Measurements from ENCODE around the gene P4HA2. TPM values are rescaled to one million over a fixed set of nuclear protein-coding genes. Genes with fewer than 3 reads are reported as not detected.

P4HA2 gene
- total and polyA plus RNA-seq, 9 of the 15 experiments (the other 6 are each of a cell fraction or from before 2014, with no cell fraction given), result 9.6 to 50.0 (median 12.7) TPM

DNA sequence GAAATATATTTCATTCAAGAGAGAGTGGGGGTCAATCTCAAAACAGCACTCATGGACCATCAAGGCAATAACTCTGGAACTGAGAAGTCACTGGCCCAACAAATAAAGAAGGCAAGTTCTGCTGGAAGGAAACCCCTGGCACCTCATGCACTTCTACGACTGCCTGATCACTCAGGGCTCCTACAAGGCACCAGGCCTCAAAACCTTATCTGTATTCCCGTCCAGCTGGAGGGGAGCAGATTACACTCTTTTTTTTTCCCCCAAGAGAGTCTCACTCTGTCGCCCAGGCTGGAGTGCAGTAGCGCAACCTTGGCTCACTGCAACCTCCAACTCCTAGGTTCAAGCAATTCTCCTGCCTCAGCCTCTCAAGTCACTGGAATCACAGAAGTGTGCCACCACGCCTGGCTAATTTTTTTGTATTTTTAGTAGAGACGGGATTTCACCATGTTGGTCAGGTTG is 49.9 kb downstream of the P4HA2 start (continued):
- TF ChIP-seq CCAR2 (IDR thresholded peaks at IDR 0.05; ENCODE audit: low read depth, low read length) (no peak), XRCC4 (IDR thresholded peaks at IDR 0.05; ENCODE audit: extremely low read depth, insufficient read depth, insufficient read length) (no peak), RBM17 (IDR thresholded peaks at IDR 0.05; ENCODE audit: borderline replicate concordance, low read depth, low read length) (no peak), FOXP1 (CRISPR knock-in tag; IDR thresholded peaks at IDR 0.05) (no peak), ZZZ3 (IDR thresholded peaks at IDR 0.05) (no peak), PHF21A (IDR thresholded peaks at IDR 0.05; ENCODE audit: borderline replicate concordance, low read depth) (no peak), ERF (CRISPR knock-in tag; IDR thresholded peaks at IDR 0.05) (peak; percentile 54; the same call in 1 of the 2 replicates), PHTF2 (CRISPR knock-in tag; IDR thresholded peaks at IDR 0.05) (no peak), SMARCE1 (IDR thresholded peaks at IDR 0.05) (peak; percentile 91), ZNF324 (CRISPR knock-in tag; IDR thresholded peaks at IDR 0.05) (no peak), HEY1 (CRISPR knock-in tag; IDR thresholded peaks at IDR 0.05; ENCODE audit: borderline replicate concordance) (no peak), MYC (IDR thresholded peaks at IDR 0.05; ENCODE audit: low read depth, low read length) (peak; percentile 59), MYC (CRISPR knock-in tag; IDR thresholded peaks at IDR 0.05; ENCODE audit: borderline replicate concordance, low read depth) (no peak), ZNF76 (CRISPR knock-in tag; IDR thresholded peaks at IDR 0.05; ENCODE audit: borderline replicate concordance) (no peak), IRF2 (CRISPR knock-in tag; IDR thresholded peaks at IDR 0.05) (no peak), LARP7 (IDR thresholded peaks at IDR 0.05) (0 out of 2 replicates have a peak, but pooled peaks have one; percentile 42), ZEB2 (IDR thresholded peaks at IDR 0.05) (no peak; the same call in 1 of the 2 replicates)
- TF ChIP-seq, protein P1, sequence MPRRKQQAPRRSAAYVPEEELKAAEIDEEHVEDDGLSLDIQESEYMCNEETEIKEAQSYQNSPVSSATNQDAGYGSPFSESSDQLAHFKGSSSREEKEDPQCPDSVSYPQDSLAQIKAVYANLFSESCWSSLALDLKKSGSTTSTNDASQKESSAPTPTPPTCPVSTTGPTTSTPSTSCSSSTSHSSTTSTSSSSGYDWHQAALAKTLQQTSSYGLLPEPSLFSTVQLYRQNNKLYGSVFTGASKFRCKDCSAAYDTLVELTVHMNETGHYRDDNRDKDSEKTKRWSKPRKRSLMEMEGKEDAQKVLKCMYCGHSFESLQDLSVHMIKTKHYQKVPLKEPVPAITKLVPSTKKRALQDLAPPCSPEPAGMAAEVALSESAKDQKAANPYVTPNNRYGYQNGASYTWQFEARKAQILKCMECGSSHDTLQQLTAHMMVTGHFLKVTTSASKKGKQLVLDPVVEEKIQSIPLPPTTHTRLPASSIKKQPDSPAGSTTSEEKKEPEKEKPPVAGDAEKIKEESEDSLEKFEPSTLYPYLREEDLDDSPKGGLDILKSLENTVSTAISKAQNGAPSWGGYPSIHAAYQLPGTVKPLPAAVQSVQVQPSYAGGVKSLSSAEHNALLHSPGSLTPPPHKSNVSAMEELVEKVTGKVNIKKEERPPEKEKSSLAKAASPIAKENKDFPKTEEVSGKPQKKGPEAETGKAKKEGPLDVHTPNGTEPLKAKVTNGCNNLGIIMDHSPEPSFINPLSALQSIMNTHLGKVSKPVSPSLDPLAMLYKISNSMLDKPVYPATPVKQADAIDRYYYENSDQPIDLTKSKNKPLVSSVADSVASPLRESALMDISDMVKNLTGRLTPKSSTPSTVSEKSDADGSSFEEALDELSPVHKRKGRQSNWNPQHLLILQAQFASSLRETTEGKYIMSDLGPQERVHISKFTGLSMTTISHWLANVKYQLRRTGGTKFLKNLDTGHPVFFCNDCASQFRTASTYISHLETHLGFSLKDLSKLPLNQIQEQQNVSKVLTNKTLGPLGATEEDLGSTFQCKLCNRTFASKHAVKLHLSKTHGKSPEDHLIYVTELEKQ (CRISPR knock-in tag; IDR thresholded peaks at IDR 0.05), result no peak
- TF ChIP-seq, protein P2, sequence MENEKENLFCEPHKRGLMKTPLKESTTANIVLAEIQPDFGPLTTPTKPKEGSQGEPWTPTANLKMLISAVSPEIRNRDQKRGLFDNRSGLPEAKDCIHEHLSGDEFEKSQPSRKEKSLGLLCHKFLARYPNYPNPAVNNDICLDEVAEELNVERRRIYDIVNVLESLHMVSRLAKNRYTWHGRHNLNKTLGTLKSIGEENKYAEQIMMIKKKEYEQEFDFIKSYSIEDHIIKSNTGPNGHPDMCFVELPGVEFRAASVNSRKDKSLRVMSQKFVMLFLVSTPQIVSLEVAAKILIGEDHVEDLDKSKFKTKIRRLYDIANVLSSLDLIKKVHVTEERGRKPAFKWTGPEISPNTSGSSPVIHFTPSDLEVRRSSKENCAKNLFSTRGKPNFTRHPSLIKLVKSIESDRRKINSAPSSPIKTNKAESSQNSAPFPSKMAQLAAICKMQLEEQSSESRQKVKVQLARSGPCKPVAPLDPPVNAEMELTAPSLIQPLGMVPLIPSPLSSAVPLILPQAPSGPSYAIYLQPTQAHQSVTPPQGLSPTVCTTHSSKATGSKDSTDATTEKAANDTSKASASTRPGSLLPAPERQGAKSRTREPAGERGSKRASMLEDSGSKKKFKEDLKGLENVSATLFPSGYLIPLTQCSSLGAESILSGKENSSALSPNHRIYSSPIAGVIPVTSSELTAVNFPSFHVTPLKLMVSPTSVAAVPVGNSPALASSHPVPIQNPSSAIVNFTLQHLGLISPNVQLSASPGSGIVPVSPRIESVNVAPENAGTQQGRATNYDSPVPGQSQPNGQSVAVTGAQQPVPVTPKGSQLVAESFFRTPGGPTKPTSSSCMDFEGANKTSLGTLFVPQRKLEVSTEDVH (IDR thresholded peaks at IDR 0.05; ENCODE audit: low read depth, partially characterized antibody), result no peak
- TF ChIP-seq, protein P3, sequence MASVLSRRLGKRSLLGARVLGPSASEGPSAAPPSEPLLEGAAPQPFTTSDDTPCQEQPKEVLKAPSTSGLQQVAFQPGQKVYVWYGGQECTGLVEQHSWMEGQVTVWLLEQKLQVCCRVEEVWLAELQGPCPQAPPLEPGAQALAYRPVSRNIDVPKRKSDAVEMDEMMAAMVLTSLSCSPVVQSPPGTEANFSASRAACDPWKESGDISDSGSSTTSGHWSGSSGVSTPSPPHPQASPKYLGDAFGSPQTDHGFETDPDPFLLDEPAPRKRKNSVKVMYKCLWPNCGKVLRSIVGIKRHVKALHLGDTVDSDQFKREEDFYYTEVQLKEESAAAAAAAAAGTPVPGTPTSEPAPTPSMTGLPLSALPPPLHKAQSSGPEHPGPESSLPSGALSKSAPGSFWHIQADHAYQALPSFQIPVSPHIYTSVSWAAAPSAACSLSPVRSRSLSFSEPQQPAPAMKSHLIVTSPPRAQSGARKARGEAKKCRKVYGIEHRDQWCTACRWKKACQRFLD (CRISPR knock-in tag; IDR thresholded peaks at IDR 0.05), result peak; percentile 69
- TF ChIP-seq, protein P4, sequence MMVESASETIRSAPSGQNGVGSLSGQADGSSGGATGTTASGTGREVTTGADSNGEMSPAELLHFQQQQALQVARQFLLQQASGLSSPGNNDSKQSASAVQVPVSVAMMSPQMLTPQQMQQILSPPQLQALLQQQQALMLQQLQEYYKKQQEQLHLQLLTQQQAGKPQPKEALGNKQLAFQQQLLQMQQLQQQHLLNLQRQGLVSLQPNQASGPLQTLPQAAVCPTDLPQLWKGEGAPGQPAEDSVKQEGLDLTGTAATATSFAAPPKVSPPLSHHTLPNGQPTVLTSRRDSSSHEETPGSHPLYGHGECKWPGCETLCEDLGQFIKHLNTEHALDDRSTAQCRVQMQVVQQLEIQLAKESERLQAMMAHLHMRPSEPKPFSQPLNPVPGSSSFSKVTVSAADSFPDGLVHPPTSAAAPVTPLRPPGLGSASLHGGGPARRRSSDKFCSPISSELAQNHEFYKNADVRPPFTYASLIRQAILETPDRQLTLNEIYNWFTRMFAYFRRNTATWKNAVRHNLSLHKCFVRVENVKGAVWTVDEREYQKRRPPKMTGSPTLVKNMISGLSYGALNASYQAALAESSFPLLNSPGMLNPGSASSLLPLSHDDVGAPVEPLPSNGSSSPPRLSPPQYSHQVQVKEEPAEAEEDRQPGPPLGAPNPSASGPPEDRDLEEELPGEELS (CRISPR knock-in tag; IDR thresholded peaks at IDR 0.05; ENCODE audit: borderline replicate concordance), result no peak

Measured in K562 (cell line).